Gastroesophageal sphincter (tissue), 4 donors: ENCODE results near the gene GPATCH1. TPM values are rescaled to one million over a fixed set of nuclear protein-coding genes. Genes with fewer than 3 reads are reported as not detected.

Source experiments
- ATAC-seq: fragments of 150-250 bp; one replicate; pipeline ENCODE4 v1.9.1; 2016; ENCODE audit warnings: mild to moderate bottlenecking, moderate library complexity
- H3K27ac ChIP-seq, 4 donors: fragments of 200-600 bp; sonication (generic) in 3 of 4; 1 replicate in 3 of 4; 2 replicates in 1 of 4; pipeline ENCODE4 v1.5.1; 2016 to 2019
- H3K27me3 ChIP-seq: fragments of 200-600 bp; sonication (generic); one replicate; pipeline ENCODE4 v1.5.1; 2019
- H3K36me3 ChIP-seq, 2 donors: fragments of 200-600 bp; sonication (generic); one replicate each; pipeline ENCODE4 v1.5.1; 2019; ENCODE audit warnings: control low read depth in 1 of 2
- H3K4me1 ChIP-seq, 3 donors: fragments of 200-600 bp; sonication (generic); 1 replicate in 2 of 3; 2 replicates in 1 of 3; pipeline ENCODE4 v1.5.1; 2016 to 2019; ENCODE audit warnings: control low read depth in 2 of 3
- H3K4me3 ChIP-seq, 2 donors: fragments of 200-600 bp; sonication (generic); one replicate each; pipeline ENCODE4 v1.5.1; 2019; ENCODE audit warnings: mild to moderate bottlenecking in 1 of 2, moderate library complexity in 1 of 2
- H3K9me3 ChIP-seq, 3 donors: fragments of 200-600 bp; sonication (generic); one replicate each; pipeline ENCODE4 v1.5.1; 2017 to 2019; ENCODE audit warnings: control low read depth in 2 of 3
- CTCF ChIP-seq, 4 experiments: fragments of 200-600 bp in 2 of 4; fragments of 450-650 bp in 2 of 4; sonication (generic) in 1 of 4; IDR thresholded peaks; one replicate each; pipeline ENCODE4 v1.5.1; 2017 to 2019; ENCODE audit warnings: antibody characterized with exemption in 4 of 4, mild to moderate bottlenecking in 2 of 4, moderate library complexity in 2 of 4
- POLR2AphosphoS5 ChIP-seq: sonication (generic); formaldehyde crosslinking; IDR thresholded peaks from one replicate; pipeline ENCODE4 v1.6.1; 2017; ENCODE audit warnings: antibody characterized with exemption
- WGBS, 2 donors: methylation state at CpG; one replicate each; pipeline ENCODE4 v1.1.5; 2018; ENCODE audit warnings: low coverage in 1 of 2; 5-methylcytosine and 5-hydroxymethylcytosine counted together
- small RNA-seq, 4 donors: library from RNA; depleted of rRNA; stranded (forward); fragments of <200 nt; gene quantifications; one replicate each; pipeline ENCODE3, GENCODE V24; 2016
- total RNA-seq, 4 donors: library from RNA; depleted of rRNA; stranded (reverse); fragments of >200 nt; gene quantifications; one replicate each; pipeline ENCODE4 v1.1.0, GENCODE V29; 2016

The GPATCH1 gene
- total RNA-seq, 4 donors from 2014 or later = 6.2 to 10.4 (median 6.8) TPM

GRCh38 chr19:33177417-33177979, 96.5 kb downstream of the GPATCH1 start:
- WGBS, 2 donors = 0% methylated on average over 2 of the region's 38 CpGs; no CpG with 5 or more reads in 1 of the 2 donors
- Histone ChIP-seq H3K4me1 (peaks cover 0 to 35% (median 19%) of the 10 kb centered on the region in 3 donors), H3K36me3 (no peaks in the 10 kb centered on the region), H3K27ac (peak overlapping the region; percentile 35 to 92 (median 90)), H3K9me3 (no peaks in the 10 kb centered on the region), H3K4me3 (peak overlapping the region; percentile 61 to 69), H3K27me3 (no peaks in the 10 kb centered on the region)
- no peak for ATAC-seq
- peak; percentile 17 to 66 (median 55) for TF ChIP-seq CTCF (IDR thresholded peaks at IDR 0.05)
- no peak for TF ChIP-seq POLR2AphosphoS5

Small RNA genes within 50 kb of the gene (small RNA-seq; reads per million reads assigned to genes)
- 0 reads per million in 4 donors for gene AC008521.1
- 0 reads per million in 4 donors for gene AC008521.2

Other genes with a start within 250 kb of the GPATCH1 start
- gene SLC7A9, start 211.4 kb upstream of the GPATCH1 start, total RNA-seq = under 1 TPM in 1 of 4 donors, not detected in 3; 0.96 TPM
- 10 to 100 TPM; 14.8 to 21.9 (median 20.2) TPM for gene CEP89, start 109.2 kb upstream of the GPATCH1 start, total RNA-seq
- gene FAAP24, start 108.9 kb upstream of the GPATCH1 start, total RNA-seq = 1 to 10 TPM in 2 of 4 donors, under 1 TPM in 2; 0.27 to 2.5 (median 1.2) TPM
- 1 to 10 TPM; 1.4 to 4.7 (median 2.1) TPM for gene RHPN2, start 16.3 kb upstream of the GPATCH1 start, total RNA-seq
- gene WDR88, start 50.9 kb downstream of the GPATCH1 start, total RNA-seq = not detected
- 10 to 100 TPM; 31.0 to 66.7 (median 38.5) TPM for gene LRP3, start 113.1 kb downstream of the GPATCH1 start, total RNA-seq
- not detected for gene SLC7A10, start 144.7 kb downstream of the GPATCH1 start, total RNA-seq
- gene CEBPA, start 221.4 kb downstream of the GPATCH1 start, total RNA-seq = 10 to 100 TPM in 1 of 4 donors, 1 to 10 TPM in 3; 7.0 to 11.3 (median 9.0) TPM